Esophagus muscularis mucosa (tissue), 4 donors: ENCODE measurements around the gene HOTAIR.

Experiments
- CTCF ChIP-seq, 3 experiments: fragments of 200-600 bp in 2 of 3; fragments of 450-650 bp in 1 of 3; sonication (generic) in 2 of 3; IDR thresholded peaks; one replicate each; pipeline ENCODE4 v1.5.1; 2017 to 2019; ENCODE audit warnings: antibody characterized with exemption in 3 of 3, mild to moderate bottlenecking in 2 of 3, moderate library complexity in 1 of 3
- EP300 ChIP-seq: sonication (generic); formaldehyde crosslinking; IDR thresholded peaks from one replicate; pipeline ENCODE4 v1.6.1; 2017; ENCODE audit warnings: antibody characterized with exemption
- POLR2A ChIP-seq: fragments of 450-650 bp; IDR thresholded peaks from one replicate; pipeline ENCODE4 v1.6.1; 2017; ENCODE audit warnings: antibody characterized with exemption, moderate library complexity, mild to moderate bottlenecking, low read depth

DNA sequence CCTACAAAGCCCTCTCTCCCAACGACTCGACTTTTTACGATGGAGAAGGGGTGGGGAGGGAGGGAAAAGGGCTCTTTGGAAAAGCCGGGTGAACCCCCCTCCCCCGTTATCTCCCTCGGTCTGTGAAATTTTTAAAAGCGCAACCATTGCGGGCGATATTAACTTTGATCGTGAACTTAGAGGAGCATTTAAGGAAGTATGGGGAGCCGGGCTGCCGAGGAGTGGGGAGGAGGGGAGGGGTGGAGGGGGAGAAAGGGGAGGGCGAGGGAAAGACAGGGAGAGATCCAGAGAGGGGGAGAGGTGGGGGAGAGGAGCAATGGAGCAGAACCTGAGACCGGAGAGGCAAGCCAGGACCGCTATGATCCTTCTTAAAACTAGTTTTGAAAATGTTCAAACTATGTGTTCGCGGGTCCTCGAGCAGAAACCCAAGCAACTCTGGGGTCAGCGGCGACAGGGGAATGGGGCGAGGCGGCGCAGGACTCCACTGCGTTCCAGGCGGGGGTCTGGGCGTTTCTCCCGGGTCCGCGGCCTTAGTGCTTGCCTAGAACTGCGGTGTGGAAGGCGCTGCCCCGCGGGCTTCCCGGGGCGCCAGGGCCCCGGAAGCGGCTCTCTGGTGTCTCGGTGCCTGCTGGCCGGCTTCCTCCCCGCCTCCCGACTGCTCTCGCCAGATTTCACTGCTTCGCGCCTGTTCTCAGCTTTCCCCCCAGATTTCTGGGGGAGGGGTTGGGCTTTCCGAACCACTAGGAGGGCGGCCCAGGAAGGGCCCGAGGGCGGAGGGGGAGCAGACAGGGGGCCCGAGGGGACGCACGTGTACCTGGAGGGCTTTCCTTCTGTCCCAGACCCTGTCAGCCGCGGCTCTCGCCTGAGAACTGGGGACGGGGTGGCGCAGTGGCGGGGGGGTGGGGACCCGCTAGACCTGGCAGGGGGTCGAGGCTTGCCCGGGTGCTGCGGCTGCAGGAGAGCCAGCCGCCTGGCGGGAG is at the start of gene HOTAIR:
- TF ChIP-seq CTCF (IDR thresholded peaks at IDR 0.05) = no peak
- no peak for TF ChIP-seq POLR2A
- no peak for TF ChIP-seq EP300
